Measurements from ENCODE around the gene ZNF236. TPM values are rescaled to one million over a fixed set of nuclear protein-coding genes. Genes with fewer than 3 reads are reported as not detected.
A peak's percentile ranks its signal among the peaks of the same experiment; 100 is the strongest.
"Not testable (repeated sequence)": the region's sequence is repeated elsewhere in the genome, so short reads cannot be mapped to it uniquely, and the experiment has no call there.

ZNF236 gene
- total RNA-seq, 1 donor from 2014 or later, result 18.4 TPM

DNA sequence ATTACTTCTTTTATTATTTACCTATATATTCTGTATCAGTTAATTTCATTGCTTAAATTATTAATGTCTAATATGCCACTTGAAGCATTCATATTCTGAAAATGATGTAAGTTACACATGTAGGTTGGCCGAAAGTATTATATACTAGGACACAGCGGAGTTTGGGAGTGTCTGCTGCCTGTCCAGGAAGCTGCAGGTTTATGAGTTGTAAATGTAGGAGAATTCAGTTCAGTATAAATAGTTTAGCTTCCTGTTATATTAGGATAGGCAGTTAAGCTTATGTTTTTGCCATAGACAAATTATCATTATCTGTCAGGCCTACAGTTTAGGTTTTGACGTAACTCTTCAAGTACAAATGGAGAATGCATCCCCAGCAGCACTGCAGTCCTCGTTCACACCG, 18.9 kb upstream of the ZNF236 start:
- no peak for TF ChIP-seq CTCF (conservative IDR thresholded peaks at IDR 0.05)
- DNase-seq (ENCODE audit: low read depth, low spot score), result no peak
- Mint-ChIP-seq H3K27me3 (ENCODE audit: low read depth) (no peaks in the 10 kb centered on the region), H3K27ac (ENCODE audit: unreplicated experiment) (no peak overlapping the region), H3K9me3 (no peaks in the 10 kb centered on the region), H3K36me3 (ENCODE audit: low read depth) (no peaks in the 10 kb centered on the region), H3K4me1 (peaks cover 11% of the 10 kb centered on the region), H3K4me3 (no peak overlapping the region)

GRCh38 chr18:76803814-76804213, 18.5 kb upstream of the ZNF236 start:
- H3K27me3 Mint-ChIP-seq (ENCODE audit: low read depth), result no peaks in the 10 kb centered on the region
- no peak overlapping the region for H3K4me3 Mint-ChIP-seq
- no peaks in the 10 kb centered on the region for H3K9me3 Mint-ChIP-seq
- H3K36me3 Mint-ChIP-seq (ENCODE audit: low read depth), result no peaks in the 10 kb centered on the region
- H3K27ac Mint-ChIP-seq (ENCODE audit: unreplicated experiment), result no peak overlapping the region
- peak; percentile 69 for DNase-seq (ENCODE audit: low read depth, low spot score)
- TF ChIP-seq CTCF (conservative IDR thresholded peaks at IDR 0.05), result peak; percentile 77
- H3K4me1 Mint-ChIP-seq, result peaks cover 11% of the 10 kb centered on the region

GRCh38 chr18:76805221-76805620, 17.1 kb upstream of the ZNF236 start:
- Mint-ChIP-seq H3K36me3 (ENCODE audit: low read depth) (peaks cover 3% of the 10 kb centered on the region), H3K4me1 (peaks cover 11% of the 10 kb centered on the region), H3K9me3 (no peaks in the 10 kb centered on the region), H3K27me3 (ENCODE audit: low read depth) (no peaks in the 10 kb centered on the region), H3K4me3 (no peak overlapping the region), H3K27ac (ENCODE audit: unreplicated experiment) (no peak overlapping the region)
- TF ChIP-seq CTCF (conservative IDR thresholded peaks at IDR 0.05), result peak; percentile 18
- DNase-seq (ENCODE audit: low read depth, low spot score), result no peak

DNA sequence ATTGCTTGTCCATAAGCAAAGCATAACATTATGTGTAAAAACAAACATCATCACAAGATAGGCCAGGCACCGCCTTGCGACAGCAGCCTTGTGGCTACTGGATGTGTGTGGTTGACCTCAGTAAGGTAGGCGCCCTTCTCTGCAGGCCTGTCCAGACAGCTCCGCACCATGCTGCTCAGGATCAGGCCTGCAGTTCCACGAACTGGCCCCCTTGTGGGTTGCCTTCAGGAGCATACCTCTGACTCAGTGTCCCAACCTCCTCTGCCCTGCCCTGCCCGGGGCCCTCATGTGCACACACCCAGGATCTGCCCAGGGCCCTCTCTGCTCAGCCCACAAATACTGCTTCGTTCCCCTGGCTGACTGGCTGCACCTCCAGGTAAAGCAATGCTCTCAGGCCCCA, 16.1 kb upstream of the ZNF236 start:
- peaks cover 11% of the 10 kb centered on the region for H3K4me1 Mint-ChIP-seq
- peaks cover 3% of the 10 kb centered on the region for H3K36me3 Mint-ChIP-seq (ENCODE audit: low read depth)
- H3K27me3 Mint-ChIP-seq (ENCODE audit: low read depth), result no peaks in the 10 kb centered on the region

GRCh38 chr18:76808561-76808960, 13.8 kb upstream of the ZNF236 start:
- no peak for DNase-seq (ENCODE audit: low read depth, low spot score)
- Mint-ChIP-seq H3K9me3 (no peaks in the 10 kb centered on the region), H3K36me3 (ENCODE audit: low read depth) (peaks cover 3% of the 10 kb centered on the region), H3K27me3 (ENCODE audit: low read depth) (no peaks in the 10 kb centered on the region), H3K4me1 (peaks cover 9% of the 10 kb centered on the region), H3K27ac (ENCODE audit: unreplicated experiment) (no peak overlapping the region), H3K4me3 (no peak overlapping the region)
- TF ChIP-seq CTCF (conservative IDR thresholded peaks at IDR 0.05), result no peak

More for the DNA sequence above, 16.1 kb upstream of the ZNF236 start:
- Mint-ChIP-seq H3K9me3 (no peaks in the 10 kb centered on the region), H3K27ac (ENCODE audit: unreplicated experiment) (no peak overlapping the region), H3K4me3 (no peak overlapping the region)
- TF ChIP-seq CTCF (conservative IDR thresholded peaks at IDR 0.05), result no peak
- no peak for DNase-seq (ENCODE audit: low read depth, low spot score)

GRCh38 chr18:76811530-76811929, 10.8 kb upstream of the ZNF236 start:
- H3K9me3 Mint-ChIP-seq; H3K27me3 Mint-ChIP-seq (ENCODE audit: low read depth); H3K4me3 Mint-ChIP-seq; H3K27ac Mint-ChIP-seq (ENCODE audit: unreplicated experiment); DNase-seq (ENCODE audit: low read depth, low spot score); H3K4me1 Mint-ChIP-seq; H3K36me3 Mint-ChIP-seq (ENCODE audit: low read depth): not testable (repeated sequence)
